GM18517 (cell line): ENCODE measurements around the gene PCDH15.
"Not testable (repeated sequence)": the region's sequence is repeated elsewhere in the genome, so short reads cannot be mapped to it uniquely, and the experiment has no call there.

Experiments
- ATAC-seq: cut with Tn5 transposase; IDR thresholded peaks from one replicate; pipeline ENCODE4 v1.9.1; 2021; ENCODE audit warnings: mild to moderate bottlenecking, moderate library complexity; ENCODE audit not compliant: unreplicated experiment

PCDH15 gene

DNA sequence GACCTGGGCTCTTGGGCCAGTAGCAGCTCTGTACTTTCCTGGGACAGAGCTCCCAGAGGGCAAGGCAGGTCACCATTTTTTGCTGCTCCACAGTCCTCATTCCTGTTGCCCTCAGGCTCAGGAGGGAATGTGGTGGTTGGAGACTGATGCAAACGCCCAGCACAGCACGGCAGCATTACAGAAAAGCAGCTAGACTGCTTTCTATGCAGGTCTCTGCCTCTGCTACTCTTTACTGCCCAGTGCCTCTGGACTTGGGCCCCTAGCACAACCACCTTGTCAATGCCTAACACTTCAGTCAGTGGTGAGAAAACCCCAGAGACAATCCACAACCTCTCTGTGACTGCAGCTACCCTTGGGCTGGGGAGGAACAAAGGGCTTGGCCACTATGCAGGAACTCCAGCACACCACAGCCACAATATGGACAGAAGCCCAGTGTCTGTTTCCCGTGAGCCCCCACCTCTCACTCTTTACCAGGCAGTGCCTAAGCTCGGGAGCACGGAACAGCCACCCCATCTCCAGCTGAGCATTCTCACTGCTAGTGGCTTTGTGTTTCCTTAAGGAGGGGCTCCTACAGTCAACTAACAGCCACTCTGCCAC lies 790.6 kb downstream of the PCDH15 start:
- ATAC-seq: no peak

GRCh38 chr10:54009672-54010071 lies 791.4 kb downstream of the PCDH15 start:
- no peak for ATAC-seq

DNA sequence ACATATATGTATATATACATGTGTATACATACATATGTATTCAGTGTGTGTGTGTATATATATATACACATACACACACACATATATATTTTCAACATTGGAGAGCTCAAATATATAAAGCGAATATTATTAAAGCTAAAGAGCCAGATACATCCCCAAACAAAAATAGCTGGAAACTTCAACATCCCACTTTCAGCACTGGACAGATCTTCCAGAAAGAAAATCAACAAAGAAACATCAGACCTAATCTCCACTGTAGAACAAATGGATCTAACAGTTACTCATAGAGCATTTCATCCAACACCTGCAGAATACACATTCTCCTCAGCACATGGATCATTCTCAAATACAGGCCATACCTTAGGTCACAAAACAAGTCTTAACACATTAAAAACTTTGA lies 799.0 kb downstream of the PCDH15 start:
- ATAC-seq: no peak

GRCh38 chr10:53997953-53998352 lies 803.1 kb downstream of the PCDH15 start:
- ATAC-seq: no peak

DNA sequence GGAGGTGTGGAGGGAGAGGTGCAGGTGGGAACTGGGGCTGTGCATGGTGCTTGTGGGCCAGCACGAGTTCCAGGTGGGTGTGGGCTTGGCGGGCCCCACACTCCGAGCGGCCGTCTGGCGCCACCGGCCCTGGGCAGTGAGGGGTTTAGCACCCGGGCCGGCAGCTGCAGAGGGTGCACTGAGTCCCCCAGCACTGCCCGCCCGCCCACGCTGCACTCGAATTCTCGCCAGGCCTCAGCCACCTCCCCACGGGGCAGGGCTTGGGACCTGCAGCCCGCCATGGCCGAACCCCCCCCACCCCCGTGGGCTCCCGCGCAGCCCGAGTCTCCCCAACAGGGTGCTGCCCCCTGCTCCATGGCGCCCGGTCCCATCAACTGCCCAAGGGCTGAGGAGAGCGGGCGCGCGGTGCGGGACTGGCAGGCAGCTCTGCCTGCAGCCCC lies 810.2 kb downstream of the PCDH15 start:
- ATAC-seq: no peak

- ATAC-seq: no peak
Measured at GRCh38 chr10:53983431-53983830, 817.6 kb downstream of the PCDH15 start.

GRCh38 chr10:53980210-53980609 lies 820.8 kb downstream of the PCDH15 start:
- no peak for ATAC-seq

DNA sequence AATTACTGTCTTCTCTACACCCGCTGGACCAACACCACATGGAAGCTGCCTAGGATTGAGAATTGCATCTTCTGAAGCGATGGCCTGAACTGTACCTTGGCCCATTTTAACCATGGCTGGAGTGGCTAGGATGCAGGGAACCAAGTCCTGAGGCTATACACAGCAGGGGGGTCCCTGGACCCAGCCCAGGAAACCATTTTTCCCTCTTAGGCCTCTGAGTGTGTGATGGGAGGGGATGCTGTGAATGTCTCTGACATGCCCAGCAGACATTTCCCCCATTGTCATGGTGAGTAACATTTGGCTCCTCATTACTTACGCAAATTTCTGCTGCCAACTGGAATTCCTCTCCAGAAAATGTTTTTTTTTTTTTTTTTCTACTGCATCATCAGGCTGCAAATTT lies 822.7 kb downstream of the PCDH15 start:
- ATAC-seq: no peak

DNA sequence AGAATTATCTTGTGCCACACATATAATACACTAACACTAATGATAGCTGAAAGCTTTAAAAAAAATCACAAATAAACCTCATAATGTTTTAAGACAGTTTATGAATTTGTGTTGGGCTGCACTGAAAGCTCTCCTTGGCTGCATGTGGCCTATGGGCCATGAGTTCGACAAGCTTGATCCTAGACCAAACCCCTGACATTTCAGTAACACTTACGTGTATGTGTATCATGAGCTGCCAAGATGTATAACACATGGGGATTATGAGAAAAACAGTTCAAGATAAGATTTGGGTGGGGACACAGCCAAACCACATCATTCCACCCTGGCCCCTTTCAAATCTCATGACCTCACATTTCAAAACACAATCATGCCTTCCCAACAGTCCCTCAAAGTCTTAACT lies 823.8 kb downstream of the PCDH15 start:
- ATAC-seq: no peak

GRCh38 chr10:53957401-53957800 lies 843.6 kb downstream of the PCDH15 start:
- ATAC-seq: no peak

DNA sequence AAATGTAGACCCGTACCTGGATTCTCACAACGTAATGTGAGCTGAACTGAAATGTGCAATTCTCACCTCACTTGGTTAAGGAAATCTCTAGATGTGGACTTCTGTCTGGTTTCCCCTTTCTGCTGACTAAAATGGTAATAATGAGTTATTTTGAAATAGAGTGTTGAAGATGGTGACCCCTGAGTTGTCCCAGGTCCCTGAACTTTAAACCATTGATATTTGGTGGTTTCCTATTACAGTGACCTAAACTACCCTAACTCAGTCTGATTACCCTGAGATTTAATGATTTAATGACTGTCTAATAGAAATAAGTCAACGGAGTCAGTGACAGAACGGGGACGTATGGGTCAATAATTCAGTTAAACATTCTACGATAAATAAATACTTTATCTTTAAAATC lies 845.9 kb downstream of the PCDH15 start:
- no peak for ATAC-seq

- ATAC-seq: no peak
Measured at GRCh38 chr10:53952698-53953630, 848.1 kb downstream of the PCDH15 start.

GRCh38 chr10:53939654-53940053 lies 861.4 kb downstream of the PCDH15 start:
- ATAC-seq: no peak

GRCh38 chr10:53930648-53931047 lies 870.4 kb downstream of the PCDH15 start:
- ATAC-seq: no peak

DNA sequence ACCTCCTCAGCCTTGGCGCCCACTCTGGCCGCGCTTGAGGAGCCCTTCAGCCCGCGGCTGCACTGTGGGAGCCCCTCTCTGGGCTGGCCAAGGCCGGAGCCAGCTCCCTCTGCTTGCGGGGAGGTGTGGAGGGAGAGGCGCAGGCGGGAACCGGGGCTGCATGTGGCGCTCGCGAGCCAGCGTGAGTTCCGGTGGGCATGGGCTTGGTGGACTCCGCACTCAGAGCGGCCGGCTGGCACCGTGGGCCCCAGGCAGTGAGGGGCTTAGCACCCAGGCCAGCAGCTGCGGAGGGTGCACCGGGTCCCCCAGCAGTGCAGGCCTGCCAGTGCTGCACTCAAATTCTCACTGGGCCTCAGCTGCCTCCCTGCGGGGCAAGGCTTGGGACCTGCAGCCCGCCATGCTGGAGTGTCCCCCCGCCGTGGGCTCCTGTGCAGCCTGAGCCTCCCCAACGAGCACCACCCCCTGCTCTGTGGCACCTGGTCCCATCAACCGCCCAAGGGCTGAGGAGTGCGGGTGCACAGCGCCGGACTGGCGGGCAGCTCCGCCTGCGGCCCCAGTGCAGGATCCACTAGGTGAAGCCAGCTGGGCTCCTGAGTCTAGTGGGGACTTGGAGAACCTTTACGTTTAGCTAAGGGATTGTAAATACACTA lies 876.9 kb downstream of the PCDH15 start:
- not testable (repeated sequence) for ATAC-seq

- ATAC-seq: no peak
Measured at GRCh38 chr10:53918755-53919154, 882.3 kb downstream of the PCDH15 start.

- ATAC-seq: no peak
Measured at GRCh38 chr10:53909791-53910190, 891.2 kb downstream of the PCDH15 start.

DNA sequence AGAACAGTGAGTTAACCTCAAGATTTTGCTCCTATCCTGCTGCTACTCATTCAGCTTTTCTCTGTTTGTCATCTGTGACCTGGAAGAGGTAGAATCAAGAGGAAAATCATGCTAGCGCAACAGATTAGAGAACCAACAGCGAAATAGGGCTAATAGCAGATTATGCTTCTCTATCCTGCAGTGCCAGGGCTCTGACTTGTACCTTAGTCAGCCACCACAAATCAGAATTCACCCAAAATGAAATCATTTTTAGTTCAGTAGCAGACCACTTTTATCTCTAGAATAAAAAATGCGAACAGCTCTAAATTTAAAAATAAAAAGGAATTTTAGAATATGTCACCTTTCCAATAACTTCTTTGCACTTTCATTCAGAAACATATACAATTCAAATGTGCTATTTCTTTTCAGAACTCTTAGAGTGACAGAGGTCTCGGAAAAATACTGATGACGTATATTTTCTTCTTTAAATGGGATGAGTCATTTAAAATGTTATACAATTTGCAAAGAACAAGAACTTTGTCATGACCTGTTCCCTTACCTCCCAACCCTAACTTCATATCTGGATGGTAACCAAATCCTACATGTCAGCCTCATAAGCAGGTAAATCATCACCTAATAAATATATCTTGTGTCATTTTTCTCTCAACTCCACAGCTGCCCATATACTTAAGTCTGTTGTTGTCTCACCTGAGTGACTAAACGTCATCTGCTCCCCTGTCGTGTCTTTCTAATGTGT lies 896.4 kb downstream of the PCDH15 start:
- no peak for ATAC-seq

GRCh38 chr10:53903756-53904155 lies 897.3 kb downstream of the PCDH15 start:
- no peak for ATAC-seq

DNA sequence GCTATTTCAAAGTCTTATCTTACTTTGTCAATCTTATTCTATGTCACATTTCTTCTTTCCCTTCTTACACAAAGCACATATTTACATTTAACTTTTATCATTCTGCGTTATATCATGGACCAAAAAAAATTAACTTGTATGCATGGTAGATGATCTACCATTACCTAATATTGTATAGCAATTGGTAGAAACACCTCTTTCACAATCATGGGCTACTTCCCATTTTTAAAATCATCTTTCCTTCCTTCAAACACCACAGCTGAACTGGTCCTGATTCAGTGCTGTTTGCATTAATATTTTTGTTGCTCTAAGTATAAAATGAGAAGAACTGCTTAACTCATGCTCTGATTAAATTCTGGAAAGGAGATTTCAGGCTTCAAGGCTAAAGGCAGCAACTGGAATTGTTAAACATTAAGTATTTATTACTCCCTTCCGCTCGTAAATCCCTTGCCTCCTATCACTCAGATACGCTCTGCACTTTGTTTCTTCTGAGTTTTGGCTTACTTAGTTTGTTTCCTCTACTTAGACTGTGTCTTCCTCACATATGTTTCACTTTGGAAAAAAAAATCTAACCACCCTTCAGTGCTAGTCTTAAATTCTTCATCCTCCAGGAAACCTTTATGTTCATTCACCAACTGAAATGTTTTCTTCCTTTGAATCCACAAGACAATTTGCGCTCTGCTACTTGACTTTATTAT lies 901.4 kb downstream of the PCDH15 start:
- no peak for ATAC-seq

GRCh38 chr10:53898532-53898931 lies 902.5 kb downstream of the PCDH15 start:
- ATAC-seq: no peak
